ENCODE measurements around the gene TMCO6. TPM values are rescaled to one million over a fixed set of nuclear protein-coding genes. Genes with fewer than 3 reads are reported as not detected.
A peak's percentile ranks its signal among the peaks of the same experiment; 100 is the strongest.

Gene TMCO6
- total and polyA plus RNA-seq, 7 donors = 3.6 to 8.1 (median 4.9) TPM

DNA sequence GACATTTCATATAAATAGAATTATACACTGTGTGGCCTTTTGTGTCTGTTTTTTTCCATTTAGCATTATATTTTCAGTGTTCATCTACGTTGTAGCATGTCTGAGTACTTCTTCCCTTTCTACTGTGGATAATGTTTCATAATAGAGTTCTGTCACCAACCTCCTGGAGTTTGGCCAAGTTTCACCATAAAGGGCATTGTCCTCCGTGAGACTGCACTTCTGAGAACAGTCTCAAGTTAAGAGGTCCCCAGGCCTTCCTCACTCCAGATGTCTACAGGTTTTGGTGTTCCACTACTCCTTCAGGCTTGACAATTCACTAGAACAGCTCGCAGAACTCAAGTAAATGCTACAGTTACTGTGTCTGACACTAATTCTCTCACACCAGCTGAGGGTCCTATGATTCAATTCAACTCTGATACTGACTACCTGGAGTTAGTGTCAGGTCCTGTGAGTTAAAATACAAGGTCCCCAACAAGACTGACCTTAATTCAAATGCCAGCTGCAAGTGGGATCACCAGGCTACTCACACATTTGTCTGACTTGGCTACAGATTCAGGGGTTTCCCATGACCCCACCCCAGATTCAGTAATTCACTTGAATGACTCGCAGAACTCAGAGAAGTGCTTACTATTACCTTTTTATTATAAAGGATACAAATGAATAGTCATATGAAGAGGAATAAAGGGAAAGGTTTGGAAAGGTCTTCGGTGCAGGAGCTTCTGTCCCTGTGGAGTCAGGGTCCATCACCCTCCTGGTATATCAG lies 43.5 kb upstream of the TMCO6 start:
- no peaks in the 10 kb centered on the region for H3K4me1 ChIP-seq
- no peaks in the 10 kb centered on the region for H3K36me3 ChIP-seq (ENCODE audit: insufficient read depth in 1 of 2, low read depth in 1 of 2)
- ATAC-seq (peak; percentile 75 to 92 (median 83)), DNase-seq (no peak)
- intact Hi-C loops (cut with DNase I) = loop anchor here in 1 of 2 donors (5.0 kb wide), 1 partner anchor 37 kb away; the partner anchor contains the start of gene CD14
- H3K4me3 ChIP-seq = no peak overlapping the region
- no peak for TF ChIP-seq CTCF (IDR thresholded peaks at IDR 0.05)
- H3K9me3 ChIP-seq = no peaks in the 10 kb centered on the region
- H3K27me3 ChIP-seq (ENCODE audit: insufficient read depth in 3 of 3, low read length in 2 of 3) = no peaks in the 10 kb centered on the region
- peak overlapping the region; percentile 34 for H3K27ac ChIP-seq
- WGBS, 3 donors = 49 to 58% (median 57%) methylated on average over 5 of the region's 5 CpGs

- H3K9me3 ChIP-seq = no peaks in the 10 kb centered on the region
- no peaks in the 10 kb centered on the region for H3K4me1 ChIP-seq
- TF ChIP-seq CTCF (IDR thresholded peaks at IDR 0.05) = no peak
- WGBS, 3 donors = 35 to 67% (median 60%) methylated on average over 1 of the region's 1 CpG
- peak overlapping the region; percentile 34 for H3K27ac ChIP-seq
- no peak for DNase-seq
- intact Hi-C loops (cut with DNase I) = loop anchor here in 1 of 2 donors (5.0 kb wide), 1 partner anchor 36 kb away; the partner anchor contains the start of gene CD14
- peak; percentile 64 to 89 (median 82) for ATAC-seq
- H3K27me3 ChIP-seq (ENCODE audit: insufficient read depth in 3 of 3, low read length in 2 of 3) = no peaks in the 10 kb centered on the region
- H3K36me3 ChIP-seq (ENCODE audit: insufficient read depth in 1 of 2, low read depth in 1 of 2) = no peaks in the 10 kb centered on the region
- no peak overlapping the region for H3K4me3 ChIP-seq
Measured at GRCh38 chr5:140596321-140596741, 42.9 kb upstream of the TMCO6 start.

GRCh38 chr5:140598836-140599235 lies 40.4 kb upstream of the TMCO6 start:
- no peaks in the 10 kb centered on the region for H3K9me3 ChIP-seq
- 83 to 86% (median 86%) methylated on average over 2 of the region's 2 CpGs for WGBS, 3 donors
- ATAC-seq (no peak), DNase-seq (no peak)
- no peak overlapping the region for H3K4me3 ChIP-seq
- H3K27me3 ChIP-seq (ENCODE audit: insufficient read depth in 3 of 3, low read length in 2 of 3) = no peaks in the 10 kb centered on the region
- no peaks in the 10 kb centered on the region for H3K36me3 ChIP-seq (ENCODE audit: insufficient read depth in 1 of 2, low read depth in 1 of 2)
- TF ChIP-seq CTCF (IDR thresholded peaks at IDR 0.05) = no peak
- no peaks in the 10 kb centered on the region for H3K4me1 ChIP-seq
- no peak overlapping the region for H3K27ac ChIP-seq
- intact Hi-C loops (cut with DNase I) = loop anchor here in 1 of 2 donors (5.0 kb wide), 1 partner anchor 33 kb away; the partner anchor contains the start of gene CD14

GRCh38 chr5:140600096-140600495 lies 39.2 kb upstream of the TMCO6 start:
- TF ChIP-seq CTCF (IDR thresholded peaks at IDR 0.05) = no peak
- Histone ChIP-seq H3K27ac (no peak overlapping the region), H3K4me1 (no peaks in the 10 kb centered on the region), H3K9me3 (no peaks in the 10 kb centered on the region), H3K27me3 (ENCODE audit: insufficient read depth in 3 of 3, low read length in 2 of 3) (no peaks in the 10 kb centered on the region), H3K4me3 (no peak overlapping the region), H3K36me3 (ENCODE audit: insufficient read depth in 1 of 2, low read depth in 1 of 2) (no peaks in the 10 kb centered on the region)
- intact Hi-C loops (cut with DNase I) = no loop called here
- no peak for ATAC-seq
- no peak for DNase-seq
